Type B pancreatic cell (in vitro differentiated cells): Measurements from ENCODE around the gene MAN2A1. TPM values are rescaled to one million over a fixed set of nuclear protein-coding genes. Genes with fewer than 3 reads are reported as not detected.

Experiments
- DNase-seq: peaks from one replicate; pipeline ENCODE4 v3.0.0; 2021; ENCODE audit warnings: mixed read lengths; ENCODE audit not compliant: unreplicated experiment; ENCODE audit errors: extremely low spot score
- H3K27ac Mint-ChIP-seq: 2 replicates; pipeline ENCODE4 v1.8.0; 2021; ENCODE audit warnings: mild to moderate bottlenecking, mixed read lengths
- H3K27me3 Mint-ChIP-seq: 2 replicates; pipeline ENCODE4 v1.8.0; 2021; ENCODE audit warnings: mixed read lengths
- H3K36me3 Mint-ChIP-seq: 2 replicates; pipeline ENCODE4 v1.8.0; 2021; ENCODE audit warnings: mixed read lengths
- H3K4me1 Mint-ChIP-seq: one replicate; pipeline ENCODE4 v1.8.0; 2021; ENCODE audit warnings: mixed read lengths; ENCODE audit not compliant: unreplicated experiment
- H3K4me3 Mint-ChIP-seq: 2 replicates; pipeline ENCODE4 v1.8.0; 2021; ENCODE audit warnings: mild to moderate bottlenecking, mixed read lengths
- H3K9me3 Mint-ChIP-seq: 2 replicates; pipeline ENCODE4 v1.8.0; 2021; ENCODE audit warnings: mixed read lengths
- CTCF ChIP-seq: fragments of 200-600 bp; sonication (generic); conservative IDR thresholded peaks from 2 replicates; pipeline ENCODE4 v1.5.0; 2021; ENCODE audit warnings: antibody characterized with exemption, mild to moderate bottlenecking
- total RNA-seq: library from RNA; stranded (reverse); gene quantifications from 2 replicates; pipeline ENCODE4 v1.2.1, GENCODE V29; 2021; ENCODE audit warnings: low replicate concordance

The MAN2A1 gene
- total RNA-seq, 1 donor from 2014 or later: 47.9 TPM

GRCh38 chr5:109916481-109917153 is 226.9 kb downstream of the MAN2A1 start:
- Mint-ChIP-seq H3K4me1 (peaks cover 9% of the 10 kb centered on the region), H3K36me3 (no peaks in the 10 kb centered on the region), H3K27me3 (peaks cover 3% of the 10 kb centered on the region), H3K4me3 (no peak overlapping the region), H3K27ac (no peak overlapping the region), H3K9me3 (no peaks in the 10 kb centered on the region)
- TF ChIP-seq CTCF: no peak
- no peak for DNase-seq
